K562 (cell line): Measurements from ENCODE around the gene CYP1B1. TPM values are rescaled to one million over a fixed set of nuclear protein-coding genes. Genes with fewer than 3 reads are reported as not detected.

Experiments
- ATAC-seq: fragments of 200-7000 bp; cut with Tn5 transposase; 3 replicates; pipeline ENCODE4 v1.9.1; 2020; ENCODE audit warnings: moderate library complexity
- BruUV-seq: library from RNA; stranded (reverse); fragments of 400-500 nt; replicated peaks from 2 replicates; lab custom pipeline; 2021; lab: Mats Ljungman, UMichigan
- CTCF ChIA-PET: fragments of 300-600 bp; formaldehyde crosslinking; extraction: SDS; loops from one replicate; lab custom pipeline; 2021; ENCODE audit warnings: low intra/inter-chr PET ratio; lab: Yijun Ruan, JAX
- POLR2A ChIA-PET: fragments of 300-600, 350-650 bp; sonication (Branson Sonifier 250); formaldehyde crosslinking; extraction: SDS; loops from one replicate; lab custom pipeline; 2021; ENCODE audit warnings: antibody characterized with exemption, inconsistent platforms; lab: Yijun Ruan, JAX
- DNase-seq, 4 experiments: peaks; one replicate each; pipeline versions ENCODE4 v3.0.0 to v3.0.0-alpha.2; 2011 to 2018; ENCODE audit warnings: low spot score in 3 of 4, mixed read lengths in 3 of 4; ENCODE audit errors: extremely low read depth in 1 of 4
- FAIRE-seq: peaks from 2 replicates; lab custom pipeline; 2011; peaks lifted over from hg19 to GRCh38; lab: Jason Lieb, UNC
- H2AFZ ChIP-seq: 2 replicates; pipeline ENCODE4 v1.6.0; 2011; ENCODE audit warnings: low read depth, low read length, control low read depth, inconsistent platforms
- H3K27ac ChIP-seq: fragments of 200-600 bp; 3 replicates; pipeline ENCODE4 v1.8.0; 2011; ENCODE audit warnings: low read depth, mild to moderate bottlenecking, control low read depth, inconsistent platforms, low read length, moderate library complexity, mixed read lengths; ENCODE audit errors: extremely low read depth
- H3K27me3 ChIP-seq, 2 experiments: fragments of 300-600 bp in 1 of 2; 2 replicates in 1 of 2; 3 replicates in 1 of 2; pipeline versions ENCODE4 v1.6.0 to v1.8.0; 2011; ENCODE audit warnings: inconsistent platforms in 2 of 2, low read length in 2 of 2, mild to moderate bottlenecking in 1 of 2, mixed read lengths in 1 of 2, moderate library complexity in 1 of 2; ENCODE audit not compliant: control insufficient read depth in 2 of 2, insufficient read depth in 2 of 2
- H3K36me3 ChIP-seq: fragments of 300-600 bp; 3 replicates; pipeline ENCODE4 v1.8.0; 2011; ENCODE audit warnings: mild to moderate bottlenecking, low read length, inconsistent platforms; ENCODE audit not compliant: control insufficient read depth, insufficient read depth
- H3K4me1 ChIP-seq, 2 experiments: fragments of 200-600 bp in 1 of 2; replicated peaks in 1 of 2; 2 replicates in 1 of 2; 3 replicates in 1 of 2; pipeline versions ENCODE4 v1.5.1 to v1.8.0; 2011; ENCODE audit warnings: inconsistent platforms in 2 of 2, low read length in 2 of 2, mild to moderate bottlenecking in 1 of 2, mixed read lengths in 1 of 2, moderate library complexity in 1 of 2; ENCODE audit not compliant: control insufficient read depth in 2 of 2, insufficient read depth in 2 of 2
- H3K4me2 ChIP-seq: 2 replicates; pipeline ENCODE4 v1.6.1; 2011; ENCODE audit warnings: low read length, control low read depth, inconsistent platforms, mixed read lengths; ENCODE audit not compliant: insufficient read depth
- H3K4me3 ChIP-seq: fragments of 200-600 bp; sonication (generic), shearing (Covaris generic); 2 replicates; pipeline ENCODE4 v1.5.1; 2016; ENCODE audit warnings: control low read depth, inconsistent platforms
- H3K79me2 ChIP-seq: fragments of 200-600 bp; 3 replicates; pipeline ENCODE4 v1.8.0; 2011; ENCODE audit warnings: low read length, inconsistent platforms; ENCODE audit not compliant: control insufficient read depth, insufficient read depth
- H3K9ac ChIP-seq, 2 experiments: 2 replicates each; pipeline versions ENCODE4 v1.6.0 to v1.6.1; 2011; ENCODE audit warnings: low read depth in 2 of 2, low read length in 2 of 2, control low read depth in 1 of 2, inconsistent platforms in 1 of 2, mild to moderate bottlenecking in 1 of 2, mixed read lengths in 1 of 2; ENCODE audit not compliant: insufficient read depth in 1 of 2
- H3K9me1 ChIP-seq: one replicate; pipeline ENCODE4 v1.6.0; 2011; ENCODE audit warnings: inconsistent platforms, mild to moderate bottlenecking, low read length, moderate library complexity; ENCODE audit not compliant: control insufficient read depth, insufficient read depth
- H3K9me3 ChIP-seq: replicated peaks from 2 replicates; pipeline ENCODE4 v1.5.1; 2011; ENCODE audit warnings: low read depth, low read length, inconsistent platforms; ENCODE audit not compliant: control insufficient read depth, insufficient read depth
- H4K20me1 ChIP-seq: replicated peaks from 2 replicates; pipeline ENCODE4 v1.6.1; 2011; ENCODE audit warnings: low read length, inconsistent platforms, mixed read lengths; ENCODE audit not compliant: control insufficient read depth, insufficient read depth
- DIDO1 ChIP-seq: fragments of 450-650 bp; IDR thresholded peaks from 2 replicates; pipeline ENCODE4 v1.6.1; 2016; ENCODE audit warnings: low read depth, missing biosample characterization, missing genetic modification characterization
- E2F4 ChIP-seq: sonication (generic); formaldehyde crosslinking; IDR thresholded peaks from 2 replicates; pipeline ENCODE4 v1.8.0; 2022; ENCODE audit warnings: mild to moderate bottlenecking, low read depth, missing genetic modification reagents
- ELK1 ChIP-seq: sonication (generic); formaldehyde crosslinking; IDR thresholded peaks from 2 replicates; pipeline ENCODE4 v1.8.1; 2022; ENCODE audit warnings: missing genetic modification reagents
- EWSR1 ChIP-seq: fragments of 450-650 bp; IDR thresholded peaks from 2 replicates; pipeline ENCODE4 v1.6.1; 2018; ENCODE audit warnings: borderline replicate concordance, mild to moderate bottlenecking, low read depth, moderate library complexity; ENCODE audit not compliant: partially characterized antibody
- TBP ChIP-seq: optimal IDR thresholded peaks from 2 replicates; pipeline ENCODE3; 2011; ENCODE audit warnings: low read depth, low read length, improper control_type of control experiment
- ZBTB1 ChIP-seq: sonication (generic); formaldehyde crosslinking; IDR thresholded peaks from 2 replicates; pipeline ENCODE4 v1.8.1; 2023; ENCODE audit warnings: missing genetic modification reagents, low read depth, mild to moderate bottlenecking, borderline replicate concordance
- ZNF644 ChIP-seq: fragments of 200-800 bp; sonication (Bioruptor generic); IDR thresholded peaks from 2 replicates; pipeline ENCODE4 v1.6.1; 2016; ENCODE audit warnings: low read depth, missing genetic modification characterization, missing compliant biosample characterization
- WGBS: fragments of 100-300 bp; shearing (Covaris generic); methylation state at CpG from one replicate; pipeline ENCODE4 v1.1.6; 2016; ENCODE audit warnings: low coverage, mixed read lengths; ENCODE audit not compliant: insufficient coverage; ENCODE audit errors: missing lambda C conversion rate; 5-methylcytosine and 5-hydroxymethylcytosine counted together
- in situ Hi-C: fragments of 300-500 bp; cut with MboI; formaldehyde crosslinking; loops from 4 replicates; pipeline ENCODE4 v1.15.0; 2018; ENCODE audit warnings: inconsistent platforms, mixed read lengths
- intact Hi-C: fragments of 100-400 bp; cut with micrococcal nuclease; formaldehyde crosslinking; loops from 2 replicates; pipeline ENCODE4 v1.14.2; 2022
- polyA plus RNA-seq, 8 experiments: library from polyadenylated mRNA; depleted of rRNA in 4 of 8; stranded (reverse) in 5 of 8; unstranded in 3 of 8; fragments of >200 nt; fragmentation: Nextera tagmentation in 2 of 8; fragmentation: Illumina TruSeq in 1 of 8; extraction: Ambion mirVana in 2 of 8; extraction: Trizol in 1 of 8; gene quantifications; 2 replicates each; pipeline versions ENCODE4 v1.2.1 to v1.2.3, GENCODE V29; 2011 to 2014; ENCODE audit warnings: inconsistent platforms in 1 of 8, missing spikeins in 1 of 8
- total RNA-seq, 7 experiments: library from RNA; depleted of rRNA in 6 of 7; stranded (reverse); fragments of >200 nt in 6 of 7; fragmentation: Illumina TruSeq in 2 of 7; extraction: Trizol in 2 of 7; gene quantifications; 2 replicates each; pipeline versions ENCODE4 v1.2.1 to v1.2.3, GENCODE V29; 2011 to 2021; ENCODE audit warnings: low replicate concordance in 1 of 7
- TF ChIP-seq, protein P1 (sequence below): sonication (generic); formaldehyde crosslinking; IDR thresholded peaks from 2 replicates; pipeline ENCODE4 v1.8.0; 2022; ENCODE audit warnings: missing genetic modification reagents, mild to moderate bottlenecking, borderline replicate concordance

Gene CYP1B1
- total and polyA plus RNA-seq, 9 of the 15 experiments (the other 6 are each of a cell fraction or from before 2014, with no cell fraction given), result 0.07 TPM; not detected in 8

- no peaks in the 10 kb centered on the region for H3K36me3 ChIP-seq
- no peak for FAIRE-seq
- CTCF ChIA-PET, result no interaction called here
- no peaks in the 10 kb centered on the region for H4K20me1 ChIP-seq
- POLR2A ChIA-PET, result no interaction called here
- no TSS peak for BruUV-seq
- intact Hi-C loops (no loop called here), in situ Hi-C loops (no loop called here)
- H3K4me1 ChIP-seq, result peaks cover 0 to 13% of the 10 kb centered on the region in 2 experiments; a peak in 2 of 5 replicates
- no peak for ATAC-seq
- no peak overlapping the region for H3K4me3 ChIP-seq
- DNase-seq, result no peak
- H3K27ac ChIP-seq, result no peak overlapping the region
- H2AFZ ChIP-seq, result no peak overlapping the region
- H3K9me3 ChIP-seq, result no peaks in the 10 kb centered on the region
- H3K4me2 ChIP-seq, result no peak overlapping the region
- no peak overlapping the region for H3K9ac ChIP-seq
- no peaks in the 10 kb centered on the region for H3K9me1 ChIP-seq
- H3K79me2 ChIP-seq, result no peaks in the 10 kb centered on the region
- peaks cover 4 to 13% of the 10 kb centered on the region in 2 experiments; a peak in 3 of 5 replicates for H3K27me3 ChIP-seq
- WGBS, result 36% methylated on average over 31 of the region's 32 CpGs
- TF ChIP-seq ZNF644 (tag), result no peak
- TF ChIP-seq, protein P1, sequence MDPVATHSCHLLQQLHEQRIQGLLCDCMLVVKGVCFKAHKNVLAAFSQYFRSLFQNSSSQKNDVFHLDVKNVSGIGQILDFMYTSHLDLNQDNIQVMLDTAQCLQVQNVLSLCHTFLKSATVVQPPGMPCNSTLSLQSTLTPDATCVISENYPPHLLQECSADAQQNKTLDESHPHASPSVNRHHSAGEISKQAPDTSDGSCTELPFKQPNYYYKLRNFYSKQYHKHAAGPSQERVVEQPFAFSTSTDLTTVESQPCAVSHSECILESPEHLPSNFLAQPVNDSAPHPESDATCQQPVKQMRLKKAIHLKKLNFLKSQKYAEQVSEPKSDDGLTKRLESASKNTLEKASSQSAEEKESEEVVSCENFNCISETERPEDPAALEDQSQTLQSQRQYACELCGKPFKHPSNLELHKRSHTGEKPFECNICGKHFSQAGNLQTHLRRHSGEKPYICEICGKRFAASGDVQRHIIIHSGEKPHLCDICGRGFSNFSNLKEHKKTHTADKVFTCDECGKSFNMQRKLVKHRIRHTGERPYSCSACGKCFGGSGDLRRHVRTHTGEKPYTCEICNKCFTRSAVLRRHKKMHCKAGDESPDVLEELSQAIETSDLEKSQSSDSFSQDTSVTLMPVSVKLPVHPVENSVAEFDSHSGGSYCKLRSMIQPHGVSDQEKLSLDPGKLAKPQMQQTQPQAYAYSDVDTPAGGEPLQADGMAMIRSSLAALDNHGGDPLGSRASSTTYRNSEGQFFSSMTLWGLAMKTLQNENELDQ (CRISPR knock-in tag), result no peak
- no peak for TF ChIP-seq E2F4 (CRISPR knock-in tag)
- no peak for TF ChIP-seq ZBTB1 (CRISPR knock-in tag)
- TF ChIP-seq TBP, result no peak
- no peak for TF ChIP-seq EWSR1
- no peak for TF ChIP-seq ELK1
- no peak for TF ChIP-seq DIDO1 (tag)
These were observed 2.5 kb downstream of the CYP1B1 start for GRCh38 chr2:38073211-38074057.
